ENCODE results near the gene PRKACA. TPM values are rescaled to one million over a fixed set of nuclear protein-coding genes. Genes with fewer than 3 reads are reported as not detected.

PRKACA gene
- total and polyA plus RNA-seq, 4 donors = 53.7 to 125 (median 89.4) TPM

GRCh38 chr19:14114439-14114838 is 3.1 kb downstream of the PRKACA start:
- DNase-seq = no peak
- WGBS, 2 donors = 70 to 75% methylated on average over 7 of the region's 7 CpGs
- Histone ChIP-seq H3K4me1 (ENCODE audit: control insufficient read depth in 1 of 2, insufficient read depth in 2 of 2, low read length in 2 of 2) (no peaks in the 10 kb centered on the region), H3K4me3 (ENCODE audit: low read length in 2 of 2) (no peak overlapping the region), H3K27me3 (ENCODE audit: control insufficient read depth in 1 of 2, insufficient read depth in 2 of 2, low read length in 1 of 2) (no peaks in the 10 kb centered on the region), H3K9me3 (ENCODE audit: control insufficient read depth, low read length) (no peaks in the 10 kb centered on the region), H3K36me3 (ENCODE audit: control insufficient read depth in 1 of 2, insufficient read depth in 2 of 2, low read length in 1 of 2) (no peaks in the 10 kb centered on the region), H3K27ac (ENCODE audit: low read depth in 1 of 2, low read length in 2 of 2) (peak overlapping the region in 1 of 2 donors; percentile 36)
- no peak for ATAC-seq (ENCODE audit: low FRiP score)
- intact Hi-C loops (cut with DNase I) = loop anchor here in 1 of 2 donors (2.0 kb wide), 1 partner anchor 18 kb away; no protein-coding TSS in a partner anchor

GRCh38 chr19:14113762-14114414 is 3.7 kb downstream of the PRKACA start:
- Histone ChIP-seq H3K27ac (ENCODE audit: low read depth in 1 of 2, low read length in 2 of 2) (peak overlapping the region; percentile 61 to 87), H3K4me3 (ENCODE audit: low read length in 2 of 2) (no peak overlapping the region), H3K4me1 (ENCODE audit: control insufficient read depth in 1 of 2, insufficient read depth in 2 of 2, low read length in 2 of 2) (no peaks in the 10 kb centered on the region), H3K27me3 (ENCODE audit: control insufficient read depth in 1 of 2, insufficient read depth in 2 of 2, low read length in 1 of 2) (no peaks in the 10 kb centered on the region), H3K36me3 (ENCODE audit: control insufficient read depth in 1 of 2, insufficient read depth in 2 of 2, low read length in 1 of 2) (no peaks in the 10 kb centered on the region), H3K9me3 (ENCODE audit: control insufficient read depth, low read length) (no peaks in the 10 kb centered on the region)
- ATAC-seq (ENCODE audit: low FRiP score) (no peak), DNase-seq (peak in 1 of 2 donors; percentile 60)
- intact Hi-C loops (cut with DNase I) = loop anchor here in 1 of 2 donors (2.0 kb wide), 1 partner anchor 17 kb away; no protein-coding TSS in a partner anchor
- 71 to 74% methylated on average over 18 of the region's 18 CpGs for WGBS, 2 donors

GRCh38 chr19:14112809-14113385 is 4.7 kb downstream of the PRKACA start:
- Histone ChIP-seq H3K4me3 (ENCODE audit: low read length in 2 of 2) (no peak overlapping the region), H3K27me3 (ENCODE audit: control insufficient read depth in 1 of 2, insufficient read depth in 2 of 2, low read length in 1 of 2) (no peaks in the 10 kb centered on the region), H3K27ac (ENCODE audit: low read depth in 1 of 2, low read length in 2 of 2) (peak overlapping the region; percentile 61 to 87), H3K4me1 (ENCODE audit: control insufficient read depth in 1 of 2, insufficient read depth in 2 of 2, low read length in 2 of 2) (no peaks in the 10 kb centered on the region), H3K36me3 (ENCODE audit: control insufficient read depth in 1 of 2, insufficient read depth in 2 of 2, low read length in 1 of 2) (no peaks in the 10 kb centered on the region), H3K9me3 (ENCODE audit: control insufficient read depth, low read length) (no peaks in the 10 kb centered on the region)
- intact Hi-C loops (cut with DNase I) = no loop called here
- DNase-seq (peak; percentile 70 to 82), ATAC-seq (ENCODE audit: low FRiP score) (no peak)
- whole genome bisulfite sequencing, 2 donors = 18 to 21% methylated on average over 12 of the region's 12 CpGs

GRCh38 chr19:14112051-14112808 is 5.3 kb downstream of the PRKACA start:
- Histone ChIP-seq H3K27me3 (ENCODE audit: control insufficient read depth in 1 of 2, insufficient read depth in 2 of 2, low read length in 1 of 2) (no peaks in the 10 kb centered on the region), H3K27ac (ENCODE audit: low read depth in 1 of 2, low read length in 2 of 2) (peak overlapping the region; percentile 24 to 87), H3K4me3 (ENCODE audit: low read length in 2 of 2) (no peak overlapping the region), H3K9me3 (ENCODE audit: control insufficient read depth, low read length) (no peaks in the 10 kb centered on the region), H3K4me1 (ENCODE audit: control insufficient read depth in 1 of 2, insufficient read depth in 2 of 2, low read length in 2 of 2) (no peaks in the 10 kb centered on the region), H3K36me3 (ENCODE audit: control insufficient read depth in 1 of 2, insufficient read depth in 2 of 2, low read length in 1 of 2) (no peaks in the 10 kb centered on the region)
- ATAC-seq (ENCODE audit: low FRiP score) (no peak), DNase-seq (peak in 1 of 2 donors; percentile 67)
- intact Hi-C loops (cut with DNase I) = no loop called here
- WGBS, 2 donors = 38 to 41% methylated on average over 11 to 12 of the region's 12 CpGs

GRCh38 chr19:14111486-14111885 is 6.1 kb downstream of the PRKACA start:
- Histone ChIP-seq H3K36me3 (ENCODE audit: control insufficient read depth in 1 of 2, insufficient read depth in 2 of 2, low read length in 1 of 2) (no peaks in the 10 kb centered on the region), H3K4me3 (ENCODE audit: low read length in 2 of 2) (no peak overlapping the region), H3K27ac (ENCODE audit: low read depth in 1 of 2, low read length in 2 of 2) (no peak overlapping the region), H3K27me3 (ENCODE audit: control insufficient read depth in 1 of 2, insufficient read depth in 2 of 2, low read length in 1 of 2) (no peaks in the 10 kb centered on the region), H3K4me1 (ENCODE audit: control insufficient read depth in 1 of 2, insufficient read depth in 2 of 2, low read length in 2 of 2) (no peaks in the 10 kb centered on the region), H3K9me3 (ENCODE audit: control insufficient read depth, low read length) (no peaks in the 10 kb centered on the region)
- 25 to 49% methylated on average over 1 of the region's 1 CpG for WGBS, 2 donors
- DNase-seq (no peak), ATAC-seq (ENCODE audit: low FRiP score) (no peak)
- intact Hi-C loops (cut with DNase I) = no loop called here

- WGBS, 2 donors = 32 to 50% methylated on average over 2 of the region's 2 CpGs
- H3K4me1 ChIP-seq (ENCODE audit: control insufficient read depth in 1 of 2, insufficient read depth in 2 of 2, low read length in 2 of 2) = no peaks in the 10 kb centered on the region
- intact Hi-C loops (cut with DNase I) = no loop called here
- peaks cover 0 to 1% of the 10 kb centered on the region in 2 donors for H3K36me3 ChIP-seq (ENCODE audit: control insufficient read depth in 1 of 2, insufficient read depth in 2 of 2, low read length in 1 of 2)
- no peak overlapping the region for H3K27ac ChIP-seq (ENCODE audit: low read depth in 1 of 2, low read length in 2 of 2)
- DNase-seq (no peak), ATAC-seq (ENCODE audit: low FRiP score) (no peak)
- H3K27me3 ChIP-seq (ENCODE audit: control insufficient read depth in 1 of 2, insufficient read depth in 2 of 2, low read length in 1 of 2) = no peaks in the 10 kb centered on the region
- no peaks in the 10 kb centered on the region for H3K9me3 ChIP-seq (ENCODE audit: control insufficient read depth, low read length)
- no peak overlapping the region for H3K4me3 ChIP-seq (ENCODE audit: low read length in 2 of 2)
Observed at GRCh38 chr19:14110650-14111049, 6.9 kb downstream of the PRKACA start.

- WGBS, 2 donors = 14 to 20% methylated on average over 23 of the region's 23 CpGs
Observed at GRCh38 chr19:14107581-14108461, 9.7 kb downstream of the PRKACA start.

GRCh38 chr19:14106840-14107239 is 10.7 kb downstream of the PRKACA start:
- H3K36me3 ChIP-seq (ENCODE audit: control insufficient read depth in 1 of 2, insufficient read depth in 2 of 2, low read length in 1 of 2) = peaks cover 0 to 3% of the 10 kb centered on the region in 2 donors
- no peak overlapping the region for H3K4me3 ChIP-seq (ENCODE audit: low read length in 2 of 2)
- no peaks in the 10 kb centered on the region for H3K9me3 ChIP-seq (ENCODE audit: control insufficient read depth, low read length)
- peak overlapping the region; percentile 45 to 59 for H3K27ac ChIP-seq (ENCODE audit: low read depth in 1 of 2, low read length in 2 of 2)
- H3K27me3 ChIP-seq (ENCODE audit: control insufficient read depth in 1 of 2, insufficient read depth in 2 of 2, low read length in 1 of 2) = no peaks in the 10 kb centered on the region
- 54 to 63% methylated on average over 14 to 16 of the region's 16 CpGs for WGBS, 2 donors
- ATAC-seq (ENCODE audit: low FRiP score) (peak; percentile 12), DNase-seq (no peak)
- H3K4me1 ChIP-seq (ENCODE audit: control insufficient read depth in 1 of 2, insufficient read depth in 2 of 2, low read length in 2 of 2) = no peaks in the 10 kb centered on the region
- intact Hi-C loops (cut with DNase I) = no loop called here

More at GRCh38 chr19:14107581-14108461, 9.7 kb downstream of the PRKACA start:
- no peaks in the 10 kb centered on the region for H3K4me1 ChIP-seq (ENCODE audit: control insufficient read depth in 1 of 2, insufficient read depth in 2 of 2, low read length in 2 of 2)
- H3K9me3 ChIP-seq (ENCODE audit: control insufficient read depth, low read length) = no peaks in the 10 kb centered on the region
- intact Hi-C loops (cut with DNase I) = no loop called here
- H3K27me3 ChIP-seq (ENCODE audit: control insufficient read depth in 1 of 2, insufficient read depth in 2 of 2, low read length in 1 of 2) = no peaks in the 10 kb centered on the region
- ATAC-seq (ENCODE audit: low FRiP score) (peak; percentile 72), DNase-seq (peak; percentile 74 to 87)
- no peak overlapping the region for H3K4me3 ChIP-seq (ENCODE audit: low read length in 2 of 2)
- H3K36me3 ChIP-seq (ENCODE audit: control insufficient read depth in 1 of 2, insufficient read depth in 2 of 2, low read length in 1 of 2) = peaks cover 0 to 3% of the 10 kb centered on the region in 2 donors
- peak overlapping the region; percentile 45 to 59 for H3K27ac ChIP-seq (ENCODE audit: low read depth in 1 of 2, low read length in 2 of 2)

Data from aorta (tissue), 5 donors.